ENCODE results near the gene OPA1.

Gene OPA1

DNA sequence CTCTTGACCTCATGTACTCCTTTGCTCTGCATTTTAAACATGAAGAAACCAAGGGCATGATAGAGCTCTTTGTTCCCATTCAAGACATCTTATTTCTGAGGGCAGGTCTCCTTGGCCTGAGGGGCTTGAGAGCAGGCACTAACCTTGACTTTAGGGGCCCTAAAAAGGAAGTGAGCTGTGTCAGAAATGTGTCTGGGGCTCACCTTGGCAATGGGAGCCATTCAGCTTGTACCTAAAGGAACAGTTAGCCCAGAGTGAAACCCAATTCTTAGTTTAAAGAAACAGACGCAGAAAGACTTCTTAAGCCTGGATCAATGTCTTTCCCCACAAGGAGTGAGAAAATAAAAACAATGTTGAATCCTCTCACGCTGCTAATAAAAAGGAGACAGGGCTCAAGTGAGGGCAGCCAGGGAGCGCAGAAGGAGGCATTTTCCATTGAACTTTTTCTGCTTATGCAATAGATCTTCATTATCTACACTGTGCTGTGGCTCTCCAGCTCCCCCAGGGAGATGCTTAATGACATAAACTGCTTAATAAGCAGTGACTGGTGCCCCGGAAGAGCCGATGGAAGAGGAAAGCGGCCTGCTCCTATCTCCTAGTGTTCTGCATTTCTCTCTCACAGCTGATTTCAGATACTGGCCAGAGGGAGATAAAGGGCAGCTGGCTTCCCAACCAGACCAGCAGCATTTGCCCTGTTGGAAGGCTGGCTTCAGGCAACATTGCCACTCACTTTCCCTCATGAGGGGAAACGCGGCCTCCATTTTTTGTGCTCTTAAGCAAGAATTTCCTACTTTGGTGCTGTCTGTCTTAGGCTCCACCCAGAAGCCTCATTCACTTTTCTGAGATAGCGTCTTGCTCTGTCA, 152.0 kb downstream of the OPA1 start:
- Histone ChIP-seq H3K9ac (ENCODE audit: low read depth, low read length) (no peak overlapping the region), H3K36me3 (ENCODE audit: control insufficient read depth, insufficient read depth, low read length) (no peaks in the 10 kb centered on the region), H3K4me1 (ENCODE audit: control insufficient read depth, insufficient read depth, low read length) (peaks cover 8% of the 10 kb centered on the region), H3K27me3 (ENCODE audit: control insufficient read depth, insufficient read depth, low read length) (no peaks in the 10 kb centered on the region), H3K9me3 (ENCODE audit: control insufficient read depth, insufficient read depth, low read length) (no peaks in the 10 kb centered on the region), H3K4me3 (ENCODE audit: low read depth, low read length) (no peak overlapping the region)

DNA sequence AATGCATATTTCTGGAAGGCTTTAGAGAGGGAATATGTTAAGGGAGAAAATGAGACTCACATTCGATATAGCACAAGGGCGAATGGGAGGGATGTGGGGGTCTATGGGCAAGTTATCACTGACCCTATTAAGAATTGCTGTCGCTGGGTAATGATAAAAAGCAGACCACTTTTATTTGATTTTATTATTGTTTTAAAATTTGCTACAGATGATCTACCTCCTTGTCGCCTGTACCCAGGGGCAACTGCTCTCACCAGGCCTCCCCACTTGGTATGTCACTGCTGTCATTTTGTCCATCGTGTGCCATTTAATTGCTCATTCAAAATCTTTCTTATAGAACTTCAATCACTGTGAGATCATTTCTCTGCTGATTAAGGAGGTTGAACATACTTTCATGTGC, 153.8 kb downstream of the OPA1 start:
- no peaks in the 10 kb centered on the region for H3K36me3 ChIP-seq (ENCODE audit: control insufficient read depth, insufficient read depth, low read length)
- peaks cover 8% of the 10 kb centered on the region for H3K4me1 ChIP-seq (ENCODE audit: control insufficient read depth, insufficient read depth, low read length)
- H3K9me3 ChIP-seq (ENCODE audit: control insufficient read depth, insufficient read depth, low read length), result no peaks in the 10 kb centered on the region
- no peaks in the 10 kb centered on the region for H3K27me3 ChIP-seq (ENCODE audit: control insufficient read depth, insufficient read depth, low read length)
- no peak overlapping the region for H3K4me3 ChIP-seq (ENCODE audit: low read depth, low read length)
- H3K9ac ChIP-seq (ENCODE audit: low read depth, low read length), result no peak overlapping the region
